GM19467 (cell line): Measurements from ENCODE around the gene RAPGEF4.

Source experiments
- ATAC-seq: cut with Tn5 transposase; IDR thresholded peaks from one replicate; pipeline ENCODE4 v1.9.1; 2021; ENCODE audit warnings: mild to moderate bottlenecking, moderate library complexity; ENCODE audit not compliant: unreplicated experiment

The RAPGEF4 gene

DNA sequence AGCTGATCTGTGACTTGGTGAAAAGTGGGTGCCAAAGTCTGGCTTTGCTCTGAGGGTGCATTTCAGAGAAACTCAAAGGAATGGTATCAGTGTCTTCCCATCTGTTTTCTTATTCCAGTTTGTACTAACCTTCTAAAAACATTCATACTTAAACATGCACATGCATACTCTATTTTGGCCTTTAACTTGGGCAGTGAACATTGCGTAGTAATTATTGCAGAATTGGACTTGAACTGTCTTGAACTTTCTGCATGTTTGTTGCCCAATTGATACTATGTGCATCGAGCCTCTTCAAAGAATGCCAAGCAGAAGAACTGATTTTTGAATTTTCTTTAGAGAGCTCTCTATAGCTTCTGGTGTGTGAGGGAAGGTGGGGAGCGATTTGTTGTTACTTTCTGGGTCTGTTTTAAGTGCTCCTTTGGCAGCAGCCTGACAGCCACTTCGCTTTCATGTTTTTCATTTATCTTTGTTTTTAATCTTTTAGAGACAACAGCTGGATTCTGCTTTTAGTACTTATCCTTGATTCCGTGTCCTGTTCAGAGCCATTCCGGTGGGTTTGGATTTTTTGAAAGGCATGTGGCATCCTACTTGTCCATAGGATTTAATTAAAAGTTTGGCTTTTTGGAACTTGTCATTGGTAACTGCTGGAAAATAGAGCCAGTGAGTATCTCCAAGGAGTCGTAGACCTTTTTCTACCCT lies 159.2 kb downstream of the RAPGEF4 start:
- ATAC-seq, result no peak

DNA sequence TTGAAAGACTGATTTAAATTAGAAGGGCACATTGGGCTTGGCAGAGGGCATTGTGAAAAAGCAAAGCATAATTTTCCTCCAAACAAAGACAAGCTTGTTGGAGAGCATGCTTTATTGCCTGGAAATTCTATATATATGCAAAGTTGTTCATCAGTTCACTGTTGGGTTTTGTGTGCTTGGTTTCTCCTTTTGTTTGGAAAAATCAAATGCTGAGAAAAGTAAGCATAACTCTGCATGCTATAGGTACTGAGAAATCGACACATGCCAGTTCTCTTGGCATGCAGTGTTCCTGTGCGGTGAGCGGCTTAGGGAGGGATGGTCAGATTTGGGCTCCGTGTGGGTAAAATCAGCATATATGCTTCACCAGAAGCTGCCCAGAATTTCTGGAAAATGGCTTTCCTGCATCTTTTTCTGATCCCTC lies 161.0 kb downstream of the RAPGEF4 start:
- ATAC-seq, result no peak

DNA sequence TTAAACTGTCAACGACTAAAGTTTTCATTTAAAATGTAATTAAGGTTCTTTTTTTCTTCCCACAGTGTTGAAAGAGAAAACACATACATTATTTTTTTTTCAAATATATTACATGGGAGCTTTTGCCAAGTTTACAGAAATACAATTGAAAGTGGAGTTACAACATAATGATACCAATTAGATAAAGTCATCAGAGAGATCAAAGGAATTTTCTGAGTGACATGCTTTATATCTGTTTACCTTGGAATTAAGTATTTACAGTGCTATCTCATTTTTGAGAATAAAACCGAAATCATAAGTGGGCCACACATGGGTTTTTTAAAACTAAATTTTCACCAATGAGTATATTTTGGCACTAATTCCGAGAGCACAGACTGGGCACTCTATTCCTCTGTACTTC lies 165.2 kb downstream of the RAPGEF4 start:
- no peak for ATAC-seq

DNA sequence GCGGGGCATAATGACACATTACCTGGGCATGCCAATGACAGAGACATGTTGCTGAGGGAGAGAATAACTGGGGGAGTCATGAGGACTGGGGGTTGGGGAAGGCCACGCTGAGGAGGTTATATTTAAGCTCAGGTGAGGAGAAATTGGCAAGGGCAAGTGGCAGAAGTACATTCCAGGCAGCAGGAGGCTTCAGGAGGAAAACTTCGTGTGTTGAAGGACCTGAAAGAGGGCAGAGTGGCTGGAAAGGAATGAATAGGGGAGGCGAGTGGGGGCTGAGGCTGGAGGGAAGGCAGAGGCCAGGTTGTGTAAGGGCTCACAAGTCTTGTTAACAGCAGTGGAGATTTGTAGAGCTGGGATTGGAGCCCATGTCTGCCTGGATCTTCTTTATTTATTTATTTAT lies 166.3 kb downstream of the RAPGEF4 start:
- ATAC-seq, result no peak

DNA sequence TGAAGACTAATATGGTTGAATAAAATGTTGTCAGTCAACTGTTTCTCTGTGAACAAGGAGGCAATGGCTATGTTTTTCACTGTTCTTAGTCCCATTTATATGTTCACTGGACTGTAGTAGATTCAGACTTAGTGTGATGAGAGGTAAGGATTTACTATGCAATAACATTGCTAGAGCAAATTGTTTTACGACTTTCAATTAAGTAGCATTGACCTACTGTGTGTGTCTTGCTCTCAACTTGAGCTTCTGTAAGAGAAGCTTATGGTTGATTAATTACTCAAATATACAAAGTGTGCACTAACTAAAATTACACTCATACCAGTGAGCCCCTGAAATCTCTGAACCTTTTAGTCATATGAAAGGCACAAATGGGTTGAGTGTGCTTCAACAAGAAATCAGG lies 168.6 kb downstream of the RAPGEF4 start:
- no peak for ATAC-seq

DNA sequence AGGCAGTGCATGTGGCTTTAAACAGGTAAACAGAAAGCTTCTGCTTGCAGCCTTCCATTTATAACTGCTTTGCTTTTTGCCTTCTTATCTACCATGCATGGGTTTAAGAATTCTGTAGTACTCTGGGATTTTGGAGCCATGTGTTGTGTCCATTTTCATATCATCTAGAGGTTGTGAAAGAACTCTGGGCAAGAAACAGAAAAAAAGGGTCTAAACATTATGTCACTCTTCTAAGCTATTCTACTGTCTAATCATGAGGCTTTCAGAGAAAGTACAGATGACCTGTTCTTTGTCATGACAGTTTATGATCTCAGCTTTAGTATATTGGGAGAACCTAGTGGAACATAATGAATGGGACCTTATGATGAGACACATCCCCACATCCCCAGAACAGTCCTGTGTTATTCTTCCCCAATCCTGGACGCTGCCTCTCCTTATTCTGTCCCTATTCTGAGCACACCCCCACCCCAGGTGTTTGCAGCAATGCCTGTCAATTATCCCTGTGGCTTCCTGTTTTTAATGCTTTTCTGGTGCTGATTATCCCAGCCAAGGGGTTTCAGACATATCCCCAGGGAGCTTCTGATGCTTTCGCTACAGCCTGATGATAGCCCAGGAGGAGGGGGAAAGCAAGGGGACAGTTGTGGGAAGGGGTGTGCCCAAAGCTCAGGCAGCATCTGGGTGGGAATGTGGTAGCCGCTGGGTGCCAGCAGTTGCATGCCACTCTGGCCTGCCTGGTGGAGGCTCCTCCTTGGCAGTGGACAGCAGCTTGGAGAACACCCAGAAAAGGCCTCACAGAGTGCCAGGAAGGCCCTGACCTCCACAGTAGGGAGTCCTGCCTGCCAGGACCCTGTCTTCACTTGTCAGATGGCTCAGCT lies 170.5 kb downstream of the RAPGEF4 start:
- no peak for ATAC-seq

DNA sequence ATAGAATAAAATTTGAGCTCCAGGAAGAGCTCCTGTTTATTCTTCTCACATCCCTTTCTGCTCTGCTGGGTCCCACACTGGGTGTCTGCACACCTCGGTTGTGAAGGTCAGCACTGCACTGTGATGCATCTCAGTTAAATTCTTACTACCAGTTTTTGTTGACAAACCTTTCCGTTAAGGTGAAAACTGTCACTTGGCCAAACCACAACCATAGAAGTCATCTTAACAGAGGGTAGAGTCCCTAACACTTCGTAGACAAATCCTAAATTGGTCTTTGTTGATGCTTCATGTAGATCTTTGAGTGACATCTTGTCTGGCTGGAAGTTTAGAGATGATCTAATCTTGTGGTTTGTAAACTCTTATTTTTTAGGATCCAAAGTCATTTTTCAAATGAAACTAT lies 172.6 kb downstream of the RAPGEF4 start:
- no peak for ATAC-seq

DNA sequence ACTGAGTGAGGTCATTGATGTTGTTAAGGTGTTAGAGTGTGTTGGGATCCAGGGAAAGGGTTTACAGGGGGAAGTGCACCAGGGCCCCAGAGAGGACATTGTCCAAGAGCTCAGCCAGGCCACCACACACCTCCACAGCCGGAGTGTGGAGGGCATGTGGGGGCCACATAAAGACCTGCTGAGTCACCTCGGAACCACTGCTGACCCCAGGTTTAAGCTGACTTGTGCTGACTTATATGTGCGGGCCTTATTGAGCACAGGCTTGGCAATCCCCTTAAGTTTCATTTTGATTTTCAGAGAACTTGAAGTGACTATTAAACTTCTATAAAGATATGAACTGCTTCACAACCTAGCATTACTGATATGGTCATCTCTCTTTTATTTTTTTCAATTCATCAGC lies 173.8 kb downstream of the RAPGEF4 start:
- ATAC-seq, result no peak

DNA sequence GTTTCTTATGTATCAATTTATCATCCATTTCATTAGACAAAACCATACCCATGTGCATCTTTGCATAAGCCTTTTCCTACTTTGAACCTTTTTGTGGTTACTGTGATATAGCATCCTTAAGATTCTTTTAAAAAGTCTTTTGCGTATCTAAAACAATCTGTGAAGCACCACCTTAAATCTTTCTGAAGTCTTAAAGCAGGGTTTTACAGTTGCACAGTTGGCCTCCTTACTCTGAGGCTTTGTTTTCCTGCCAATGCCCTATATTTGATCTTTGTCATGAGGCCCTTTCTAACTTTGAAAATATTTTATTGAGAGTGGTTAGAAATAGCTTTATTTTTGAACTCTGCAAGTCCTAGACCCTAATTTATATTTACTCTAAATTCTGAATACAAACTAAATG lies 176.6 kb downstream of the RAPGEF4 start:
- ATAC-seq, result no peak

DNA sequence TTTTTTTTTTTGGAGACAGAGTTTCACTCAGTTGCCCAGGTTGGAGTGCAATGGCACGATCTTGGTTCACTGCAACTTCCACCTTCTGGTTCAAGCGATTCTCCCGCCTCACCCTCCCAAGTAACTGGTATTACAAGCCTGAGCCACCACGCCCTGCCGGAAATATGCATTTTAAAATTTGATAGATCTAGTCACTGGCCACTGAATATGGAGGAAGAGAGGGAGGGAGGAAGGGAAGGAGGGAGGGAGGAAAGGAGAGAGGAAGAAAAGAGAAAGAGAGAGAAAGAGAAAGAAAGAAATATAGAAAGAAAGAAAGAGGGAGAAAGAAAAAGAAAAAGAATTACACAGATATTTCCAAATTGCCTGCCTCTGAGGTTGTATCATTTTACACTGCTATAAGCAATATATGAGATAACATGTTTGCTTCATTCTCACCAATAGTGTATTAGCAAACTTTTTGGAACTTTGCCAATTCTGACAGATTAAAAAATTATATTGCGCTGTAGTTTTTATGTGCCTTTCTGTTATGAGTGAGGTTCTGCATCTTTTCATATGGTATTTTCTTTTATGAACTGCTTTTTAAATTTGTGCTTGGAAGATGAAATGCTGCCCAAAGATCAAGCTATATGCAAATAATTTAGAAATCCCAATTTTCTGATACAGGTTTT lies 178.8 kb downstream of the RAPGEF4 start:
- no peak for ATAC-seq

DNA sequence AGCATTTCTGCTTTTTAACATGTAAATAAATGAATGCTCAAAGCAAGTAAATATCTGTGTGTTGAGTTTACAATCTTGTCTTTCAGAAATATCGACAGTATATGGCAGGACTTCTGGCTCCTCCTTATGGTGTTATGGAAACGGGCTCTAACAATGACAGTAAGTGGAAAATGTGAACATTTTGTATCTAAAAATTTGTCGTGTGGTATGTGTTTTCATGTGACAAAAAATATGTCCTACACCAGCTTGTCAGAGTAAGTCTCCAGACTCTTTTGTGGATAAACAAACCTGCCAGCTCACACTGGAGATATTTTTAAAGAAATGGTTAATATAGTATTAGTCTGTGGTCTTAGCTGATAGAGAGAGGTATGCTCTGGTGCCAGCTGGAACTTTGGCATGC lies 182.1 kb downstream of the RAPGEF4 start:
- ATAC-seq, result no peak

DNA sequence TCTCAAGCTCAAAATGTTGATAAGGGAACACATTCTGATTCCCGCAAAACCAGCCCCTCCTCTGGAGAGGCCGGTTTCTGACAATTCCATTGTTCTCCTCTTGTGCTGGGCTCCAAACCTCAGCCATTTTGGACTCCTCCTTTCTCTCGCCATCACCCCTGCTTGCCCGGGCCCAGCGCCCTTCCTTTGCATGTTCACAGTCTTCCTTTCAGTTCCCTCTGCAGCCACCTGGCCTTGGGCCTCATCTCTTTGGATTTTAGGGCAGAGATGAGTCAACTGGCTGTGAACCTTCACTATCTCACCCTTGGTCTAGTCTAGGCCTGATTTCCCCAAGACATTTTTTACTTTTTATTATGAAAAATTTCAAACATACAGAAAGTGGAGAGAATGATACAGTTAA lies 184.1 kb downstream of the RAPGEF4 start:
- peak; percentile 81 for ATAC-seq

DNA sequence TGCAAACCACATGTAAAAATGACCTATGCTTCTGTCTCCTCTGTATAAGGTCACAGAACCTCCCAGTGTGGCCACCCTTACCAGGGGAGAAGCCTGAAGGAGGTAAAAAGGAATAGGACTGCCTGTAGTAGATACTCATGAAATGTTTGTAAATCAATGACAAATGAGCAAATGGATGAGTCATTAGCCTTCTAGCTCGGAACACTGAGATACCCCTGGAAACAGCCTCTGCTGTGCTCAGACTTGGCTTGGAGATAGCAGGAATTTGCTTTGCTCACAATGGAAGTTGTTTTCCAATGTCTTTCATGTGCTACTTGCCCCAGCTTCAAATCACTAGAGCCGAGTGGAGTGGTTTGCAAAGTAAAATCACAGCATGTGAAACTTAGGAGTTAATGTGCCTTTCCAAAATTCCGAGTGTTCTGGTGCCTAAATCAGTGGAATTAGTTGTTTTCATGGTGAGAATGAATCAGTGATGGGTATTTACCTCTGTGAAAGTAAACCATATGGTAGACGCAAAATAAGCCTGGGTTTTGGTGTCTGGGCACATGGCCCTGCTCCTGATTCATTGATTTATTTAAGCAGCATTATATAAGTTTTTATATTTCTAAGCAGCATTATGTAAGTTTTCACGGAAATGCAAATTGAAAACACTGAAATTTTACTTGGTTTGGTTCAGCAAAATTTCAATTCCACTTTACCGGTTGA lies 186.0 kb downstream of the RAPGEF4 start:
- no peak for ATAC-seq

DNA sequence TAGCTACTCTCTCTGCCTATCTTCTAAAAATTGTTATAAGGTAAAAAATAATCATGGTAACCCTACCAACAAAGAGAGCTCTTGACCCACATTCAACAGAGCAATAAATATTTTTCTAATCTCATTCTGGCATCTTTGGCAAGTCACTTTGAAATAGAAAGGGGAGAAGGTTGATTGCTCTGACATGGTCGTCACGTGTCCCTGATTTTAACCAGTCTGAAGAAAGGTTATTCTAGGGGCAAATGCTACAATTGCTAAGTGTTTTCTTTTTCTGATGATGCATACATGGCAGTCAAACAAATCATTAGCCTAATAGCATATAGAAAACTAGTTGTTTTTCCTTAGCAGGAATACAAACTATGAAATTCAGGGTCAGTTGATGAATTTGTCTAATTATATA lies 186.7 kb downstream of the RAPGEF4 start:
- no peak for ATAC-seq

DNA sequence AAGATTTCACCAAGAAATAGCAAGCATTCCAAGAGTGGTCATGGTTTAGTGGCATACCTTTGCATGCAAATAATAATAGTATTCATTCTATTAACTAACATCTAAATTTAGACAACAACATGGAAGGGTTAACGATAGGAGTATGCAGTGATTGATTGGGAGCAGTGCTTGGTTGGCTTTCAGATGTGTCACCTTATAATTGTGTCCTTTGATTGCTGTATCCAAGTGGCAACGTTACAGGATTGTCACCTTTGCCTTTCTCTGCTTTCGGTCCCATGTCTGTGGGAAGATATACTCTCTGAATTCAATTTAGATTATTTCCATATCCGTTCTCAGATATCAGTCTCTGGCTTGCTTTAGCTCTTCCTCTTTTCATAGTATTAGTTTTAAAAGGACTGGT lies 187.2 kb downstream of the RAPGEF4 start:
- no peak for ATAC-seq

DNA sequence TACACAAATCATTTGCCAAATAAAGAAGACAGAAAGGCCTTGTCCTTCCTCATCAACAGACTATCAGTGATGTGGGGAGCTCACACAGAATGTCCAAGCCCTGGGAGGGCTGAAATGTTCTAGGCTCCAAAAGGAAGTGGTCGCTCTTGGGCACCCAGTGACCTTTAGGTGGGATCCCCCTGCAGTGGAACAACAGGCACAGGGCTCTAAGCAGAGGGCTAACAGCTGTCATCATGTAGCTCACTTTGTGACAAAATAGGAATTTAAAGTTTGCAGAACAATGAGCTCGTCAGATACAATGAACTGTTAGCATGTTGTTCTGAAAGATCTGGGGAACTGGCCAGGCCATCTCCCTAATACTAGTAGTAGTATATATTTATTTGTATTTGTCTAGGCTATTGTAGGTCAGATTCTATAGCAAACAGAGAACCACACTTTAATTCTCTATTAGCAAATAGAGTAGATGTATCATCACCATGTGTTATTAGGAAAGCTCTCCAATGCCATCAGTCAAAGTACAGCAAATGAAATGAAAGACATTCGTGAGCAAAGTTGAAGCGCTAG lies 188.5 kb downstream of the RAPGEF4 start:
- no peak for ATAC-seq

DNA sequence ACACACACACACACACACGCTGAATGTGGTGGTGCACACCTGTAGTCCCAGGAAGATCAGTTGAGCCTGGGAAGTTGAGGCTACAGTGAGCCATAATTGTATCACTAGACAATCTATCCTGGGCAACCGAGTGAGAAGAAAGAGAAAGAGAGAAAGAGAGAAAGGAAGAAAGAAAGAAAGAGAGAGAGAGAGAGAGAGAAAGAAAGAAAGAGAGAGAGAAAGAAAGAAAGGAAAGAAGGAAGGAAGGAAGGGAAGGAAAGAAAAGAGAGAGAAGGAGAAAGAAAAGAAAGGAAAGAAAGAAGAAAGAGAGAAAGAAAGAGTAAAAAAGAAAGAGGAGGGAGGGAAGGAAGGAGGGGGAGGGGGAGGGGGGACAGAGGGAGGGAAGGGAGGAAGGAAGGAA lies 190.0 kb downstream of the RAPGEF4 start:
- ATAC-seq, result no peak

DNA sequence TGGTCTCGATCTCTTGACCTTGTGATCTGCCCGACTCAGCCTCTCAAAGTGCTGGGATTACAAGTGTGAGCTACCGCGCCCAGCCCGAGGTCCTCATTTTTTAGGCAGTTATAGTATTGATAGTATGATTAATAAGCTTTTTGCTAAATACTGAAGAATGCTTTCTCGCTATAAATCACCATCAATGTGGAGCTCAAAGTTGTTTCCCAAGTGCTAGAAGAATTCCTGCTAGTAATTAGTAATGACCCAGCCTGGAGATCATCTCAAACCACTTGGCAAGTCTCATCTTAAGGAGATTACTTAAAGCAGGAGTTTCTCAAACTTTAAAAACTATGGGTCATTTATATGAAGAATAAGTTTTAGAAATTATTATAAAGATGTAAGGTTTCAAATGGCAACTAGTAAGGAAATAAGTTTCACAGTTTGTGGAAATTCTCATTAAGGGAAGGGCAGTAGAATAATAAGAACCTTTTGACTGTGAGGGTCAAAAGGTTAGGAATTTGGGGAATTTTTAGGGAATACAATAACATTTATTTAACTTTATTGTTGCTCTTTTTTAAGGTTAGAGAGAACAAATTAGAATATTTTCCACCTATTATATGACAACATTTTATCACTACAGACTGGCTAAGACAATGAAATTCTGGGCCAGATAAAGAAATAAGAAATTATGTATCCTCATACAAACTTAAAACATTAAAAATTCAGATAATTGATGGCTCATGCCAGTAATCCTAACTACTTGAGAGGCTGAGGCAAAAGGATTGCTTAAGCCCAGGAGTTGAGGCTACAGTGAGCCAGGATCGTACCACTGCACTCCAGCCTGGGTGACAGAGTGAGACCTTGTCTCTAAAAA lies 191.4 kb downstream of the RAPGEF4 start:
- ATAC-seq, result no peak

DNA sequence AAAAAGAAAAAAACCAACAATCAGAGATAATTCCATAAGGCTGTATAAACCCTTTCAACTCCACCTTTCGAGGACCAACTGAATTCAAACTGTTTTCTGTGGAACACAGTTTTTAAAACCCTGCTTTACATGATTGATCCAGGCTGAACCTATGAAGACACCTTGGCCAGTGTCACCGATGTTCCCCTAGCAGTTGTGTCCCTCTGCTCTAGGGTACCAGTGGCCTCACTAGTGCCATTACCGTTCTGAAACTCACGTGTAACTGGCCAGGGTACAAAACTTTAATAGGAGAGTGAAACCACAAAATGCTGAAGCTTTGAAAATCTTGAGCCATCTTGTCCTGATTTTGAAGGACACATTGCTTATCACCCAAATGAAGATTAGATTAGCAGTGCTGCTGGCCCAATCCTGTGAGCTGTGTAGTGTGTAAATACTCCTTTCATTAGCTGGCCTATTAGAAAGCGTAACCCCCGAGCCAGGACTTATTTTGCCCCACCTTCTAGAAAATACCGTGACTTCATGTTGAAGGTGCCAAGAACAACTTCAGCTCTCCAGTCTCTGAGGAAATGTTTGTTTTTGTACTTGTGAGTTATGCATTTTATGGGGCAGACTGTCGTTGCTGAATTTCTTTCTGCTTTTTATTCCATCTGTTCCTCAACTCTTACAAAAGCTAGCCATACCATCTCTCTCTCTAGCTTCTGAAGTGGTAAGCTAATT lies 192.2 kb downstream of the RAPGEF4 start:
- ATAC-seq, result no peak
